Erythroblast (primary cell): ENCODE results near the gene PRKAG1.

Experiments
- DNase-seq, 2 experiments: peaks; one replicate each; lab custom pipeline; 2025; lab: John Stamatoyannopoulos, UW
- GATA1 ChIP-seq: IDR thresholded peaks from 2 replicates; pipeline ENCODE4 v1.6.1; 2011; ENCODE audit warnings: low read depth, mild to moderate bottlenecking, control low read depth, low read length, moderate library complexity
- POLR2A ChIP-seq: IDR thresholded peaks from 2 replicates; pipeline ENCODE4 v1.6.1; 2011; ENCODE audit warnings: mild to moderate bottlenecking, low read length

Gene PRKAG1

DNA sequence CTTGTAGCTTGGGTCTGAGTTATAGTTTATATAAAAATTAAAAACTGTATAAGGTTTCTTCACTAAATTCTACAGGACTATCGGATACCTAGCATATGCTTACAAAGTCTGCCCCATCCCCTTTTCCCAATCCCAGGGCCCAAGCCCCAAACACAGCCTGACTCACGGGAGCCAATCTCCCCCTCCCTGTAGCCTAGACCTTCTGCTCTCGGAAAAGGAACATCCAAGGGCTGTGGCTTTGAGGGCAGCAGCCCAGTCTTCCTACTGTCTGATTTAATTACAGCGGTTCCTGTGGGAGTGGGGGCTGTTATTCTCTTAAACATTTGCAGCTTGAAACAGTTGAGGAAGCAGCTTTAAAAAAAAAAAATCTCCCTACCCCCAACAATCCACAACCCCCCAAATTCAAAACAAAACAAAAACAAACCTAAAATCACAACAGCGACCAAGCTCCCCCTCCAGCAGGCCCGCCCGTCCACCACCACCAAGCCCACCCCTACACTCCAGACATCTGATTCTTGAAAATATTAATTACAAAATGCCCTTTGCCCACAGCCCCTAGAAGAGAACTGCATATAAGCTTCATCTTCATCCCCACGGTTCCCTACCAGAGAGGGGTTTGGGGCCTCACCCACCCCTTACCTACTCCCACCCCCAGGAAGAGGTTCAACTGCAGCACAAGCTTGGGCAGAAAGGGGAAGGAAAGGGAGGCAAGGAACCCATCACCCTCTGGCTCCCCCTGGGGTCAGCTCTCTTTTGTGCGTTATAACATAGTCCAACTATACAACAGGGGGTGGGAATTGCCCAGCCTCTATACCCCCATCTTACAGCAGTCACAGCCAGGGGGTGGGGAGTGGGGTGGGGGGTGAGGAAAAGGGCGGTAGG lies 1.1 kb upstream of the PRKAG1 start:
- DNase-seq, result peak; percentile 66 to 70
- TF ChIP-seq GATA1 (no peak), POLR2A (no peak)

DNA sequence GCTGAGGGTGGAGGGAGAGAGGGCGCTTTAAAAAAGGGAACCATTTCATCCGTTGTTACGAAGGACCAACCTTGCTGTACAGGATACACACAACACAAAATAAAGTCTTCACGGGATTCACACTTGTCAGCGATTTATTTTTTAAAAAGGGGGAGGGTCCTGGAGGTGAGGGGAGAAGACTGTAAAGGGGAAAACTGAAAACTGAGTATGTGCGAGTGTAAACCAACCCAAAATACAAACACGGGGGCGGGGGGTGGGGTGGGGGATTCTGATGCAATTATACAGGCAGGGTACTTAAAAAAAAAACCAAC lies 499 bp upstream of the PRKAG1 start:
- TF ChIP-seq POLR2A, result no peak
- no peak for TF ChIP-seq GATA1
- no peak for DNase-seq

GRCh38 chr12:49017891-49018260 lies 700 bp downstream of the PRKAG1 start:
- DNase-seq, result peak in 1 of 2 experiments; percentile 75
- TF ChIP-seq GATA1 (no peak), POLR2A (no peak)

- TF ChIP-seq GATA1 (no peak), POLR2A (peak; percentile 42)
- DNase-seq, result peak; percentile 55 to 84
Measured at GRCh38 chr12:49015196-49015595, 3.4 kb downstream of the PRKAG1 start.

GRCh38 chr12:49014547-49014946 lies 4.0 kb downstream of the PRKAG1 start:
- TF ChIP-seq POLR2A (no peak), GATA1 (no peak)
- DNase-seq, result peak; percentile 41 to 43

DNA sequence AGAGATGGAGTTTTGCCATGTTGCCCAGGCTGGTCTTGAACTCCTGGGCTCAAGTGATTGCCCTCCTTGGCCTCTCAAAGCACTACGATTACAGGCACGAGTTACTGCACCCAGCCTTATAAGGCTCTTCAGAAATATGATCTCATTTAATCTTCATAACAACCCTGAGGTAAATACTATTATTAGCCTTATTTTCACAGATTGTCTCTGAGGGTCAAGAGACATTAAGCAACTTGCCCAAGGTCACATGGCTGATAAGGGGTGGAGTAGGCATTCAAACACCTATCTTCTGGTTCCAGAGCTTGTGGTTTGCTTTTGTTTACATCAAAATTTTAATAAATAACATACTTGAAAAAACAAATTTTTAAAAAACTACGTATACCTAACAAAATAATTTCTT lies 5.1 kb downstream of the PRKAG1 start:
- peak; percentile 42 to 68 for DNase-seq
- no peak for TF ChIP-seq GATA1
- no peak for TF ChIP-seq POLR2A

DNA sequence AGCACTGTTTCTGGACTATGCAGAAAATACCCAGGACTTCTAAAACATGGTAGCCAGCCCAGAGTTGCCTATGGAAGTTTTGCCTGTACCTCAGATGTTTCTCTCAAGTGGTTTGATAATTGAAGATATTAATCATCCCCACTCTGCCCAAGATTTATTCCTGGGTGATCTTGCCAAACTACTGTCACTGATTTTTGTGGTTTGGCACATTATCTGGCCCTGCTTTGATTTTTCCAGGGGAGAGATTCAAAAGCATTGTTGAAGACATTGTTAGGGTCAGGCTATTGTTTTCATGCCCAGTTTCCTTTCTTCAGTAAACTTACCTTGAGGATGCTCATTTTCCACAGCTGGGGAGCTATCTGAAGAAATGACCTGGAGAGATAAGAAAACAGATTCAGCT lies 5.8 kb downstream of the PRKAG1 start:
- TF ChIP-seq POLR2A (no peak), GATA1 (no peak)
- DNase-seq, result peak in 1 of 2 experiments; percentile 20

DNA sequence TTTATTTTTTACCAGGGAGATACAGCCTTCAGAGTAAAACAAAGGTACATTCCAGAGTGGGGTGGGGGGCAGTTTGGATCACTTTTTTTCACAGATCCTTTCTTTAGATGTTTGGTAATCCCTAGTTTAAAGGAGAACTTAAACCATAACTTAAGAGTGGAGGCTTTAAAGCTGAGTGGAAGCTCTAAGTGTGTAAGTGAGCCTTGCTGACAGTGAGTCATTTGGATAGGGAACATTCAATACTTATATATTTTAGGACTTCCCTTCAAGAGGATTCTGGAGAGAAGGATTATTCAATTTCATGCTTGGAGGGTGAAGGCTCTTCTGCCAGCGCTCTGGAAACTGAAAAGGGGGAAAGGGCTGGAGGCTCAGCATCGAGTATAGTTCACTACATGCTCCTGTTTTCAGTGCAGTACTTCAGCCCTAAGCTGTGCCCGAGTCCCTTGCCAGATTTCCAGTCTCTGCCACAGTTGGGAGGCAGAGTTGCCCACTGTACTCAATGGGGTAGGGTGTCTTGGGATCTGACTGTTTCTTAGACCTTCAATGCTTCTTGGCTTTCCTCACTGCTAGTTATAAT lies 8.4 kb downstream of the PRKAG1 start:
- no peak for TF ChIP-seq GATA1
- DNase-seq, result no peak

DNA sequence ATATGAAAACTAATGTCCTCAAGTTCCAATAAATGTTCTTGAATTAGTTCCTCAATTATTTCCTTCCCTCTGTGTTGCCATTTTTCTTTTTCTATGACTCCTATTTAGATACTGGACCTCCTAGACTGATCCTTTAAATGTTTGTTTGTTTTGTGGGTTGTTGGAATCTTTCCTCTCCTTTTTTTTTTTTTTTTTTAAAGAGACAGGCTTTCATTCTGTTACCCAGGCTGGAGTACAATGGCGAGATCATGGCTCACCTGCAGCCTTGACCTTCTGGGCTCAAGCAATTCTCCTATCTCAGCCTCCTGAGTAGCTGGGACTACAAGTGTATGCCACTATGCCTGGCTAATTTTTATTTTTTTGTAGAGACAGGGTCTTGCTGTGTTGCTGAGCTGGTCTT lies 9.6 kb downstream of the PRKAG1 start:
- TF ChIP-seq POLR2A, result no peak
- no peak for TF ChIP-seq GATA1
- no peak for DNase-seq

GRCh38 chr12:49000346-49000745 lies 18.2 kb downstream of the PRKAG1 start:
- TF ChIP-seq GATA1, result no peak
- no peak for TF ChIP-seq POLR2A
- no peak for DNase-seq

GRCh38 chr12:48999371-49000131 lies 19.0 kb downstream of the PRKAG1 start, which contains the start of gene DDN:
DDN (minus strand) TSS chr12:48999375; CDS start chr12:48999287, 88 bp downstream.
- TF ChIP-seq GATA1 (no peak), POLR2A (peak; percentile 9)
- peak; percentile 62 to 76 for DNase-seq

DNA sequence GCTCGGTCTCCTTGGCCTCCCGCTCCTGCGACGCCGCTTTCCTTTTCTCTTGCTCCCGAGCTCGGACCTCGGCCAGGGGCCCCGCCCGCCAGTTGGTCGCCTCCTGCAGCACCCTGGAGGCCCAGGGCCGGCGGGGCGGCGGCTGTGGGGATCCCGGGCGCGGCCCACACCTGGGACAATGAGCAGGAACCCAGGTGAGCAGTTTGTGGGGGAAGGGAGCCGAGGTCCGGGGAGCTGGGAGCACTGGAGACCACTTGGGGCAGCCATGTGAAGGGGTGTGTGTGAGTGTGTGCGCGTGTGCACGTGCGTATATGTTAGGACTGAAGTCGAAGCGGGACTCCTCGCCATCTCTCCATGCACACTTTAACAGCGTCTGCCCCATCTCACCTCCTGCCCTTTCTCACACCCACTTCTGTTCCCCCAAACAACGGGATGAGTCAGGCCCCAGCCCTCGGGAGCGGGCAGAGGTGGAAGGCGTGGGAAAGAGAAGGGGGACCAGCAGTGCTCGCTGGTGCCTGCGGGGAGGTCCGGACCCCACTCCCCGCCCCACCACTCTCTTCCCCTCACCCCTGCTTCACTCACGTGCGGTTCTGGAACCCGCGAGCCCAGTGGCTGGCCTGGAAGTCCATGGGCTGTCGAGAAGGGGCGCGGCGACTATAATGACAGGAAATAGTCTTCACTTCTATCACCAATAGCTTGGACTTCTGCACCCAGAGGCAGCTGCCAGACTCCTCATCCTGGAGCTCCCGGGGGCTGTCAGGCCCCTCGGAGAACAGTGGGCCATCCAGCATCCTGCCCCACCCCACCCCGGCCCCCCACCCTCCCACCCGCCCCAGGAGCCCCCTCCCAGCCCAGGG lies 19.9 kb downstream of the PRKAG1 start:
- peak; percentile 62 for DNase-seq
- TF ChIP-seq GATA1, result no peak
